GM23338 (cell line): ENCODE results near the gene SH2D6. TPM values are rescaled to one million over a fixed set of nuclear protein-coding genes. Genes with fewer than 3 reads are reported as not detected.

Source experiments
- ATAC-seq: fragments of 200-7000 bp; cut with Tn5 transposase; 3 replicates; pipeline ENCODE4 v1.9.1; 2020
- DNase-seq: peaks from one replicate; pipeline ENCODE4 v3.0.0-alpha.2; 2015; ENCODE audit warnings: low spot score
- H2AFZ ChIP-seq: fragments of 200-600 bp; sonication (generic); 2 replicates; pipeline ENCODE4 v1.8.0; 2016; ENCODE audit warnings: antibody characterized with exemption, mild to moderate bottlenecking, moderate library complexity
- H3F3A ChIP-seq: fragments of 200-600 bp; sonication (generic); replicated peaks from 2 replicates; pipeline ENCODE4 v1.8.0; 2017; ENCODE audit warnings: antibody characterized with exemption, mixed run types, low read depth
- H3K27ac ChIP-seq: fragments of 200-600 bp; sonication (generic); 2 replicates; pipeline ENCODE4 v1.6.1; 2016; ENCODE audit warnings: low read depth
- H3K27me3 ChIP-seq: fragments of 200-600 bp; sonication (generic); 2 replicates; pipeline ENCODE4 v1.8.0; 2016; ENCODE audit warnings: mild to moderate bottlenecking, mixed run types, moderate library complexity; ENCODE audit not compliant: insufficient read depth
- H3K36me3 ChIP-seq: fragments of 200-600 bp; sonication (generic); 2 replicates; pipeline ENCODE4 v1.8.0; 2016; ENCODE audit warnings: mild to moderate bottlenecking; ENCODE audit not compliant: insufficient read depth
- H3K4me1 ChIP-seq: fragments of 200-600 bp; sonication (generic); 2 replicates; pipeline ENCODE4 v1.8.0; 2016; ENCODE audit warnings: mild to moderate bottlenecking, moderate library complexity; ENCODE audit not compliant: insufficient read depth
- H3K4me2 ChIP-seq: fragments of 200-600 bp; sonication (generic); 2 replicates; pipeline ENCODE4 v1.7.1; 2017; ENCODE audit warnings: mixed run types
- H3K4me3 ChIP-seq: fragments of 200-600 bp; sonication (generic); 2 replicates; pipeline ENCODE4 v1.6.1; 2016; ENCODE audit warnings: mixed run types
- H3K79me2 ChIP-seq: fragments of 200-600 bp; sonication (generic); replicated peaks from 2 replicates; pipeline ENCODE4 v1.8.0; 2017; ENCODE audit warnings: mild to moderate bottlenecking; ENCODE audit not compliant: insufficient read depth
- H3K9me2 ChIP-seq: fragments of 200-600 bp; sonication (generic); 2 replicates; pipeline ENCODE4 v1.8.0; 2017; ENCODE audit not compliant: insufficient read depth
- H4K20me1 ChIP-seq: fragments of 200-600 bp; sonication (generic); replicated peaks from 2 replicates; pipeline ENCODE4 v1.8.0; 2017; ENCODE audit warnings: mild to moderate bottlenecking; ENCODE audit not compliant: insufficient read depth
- H3K27ac Mint-ChIP-seq: 2 replicates; pipeline ENCODE4 v1.8.0; 2020; ENCODE audit warnings: inconsistent platforms, mild to moderate bottlenecking, moderate library complexity, mixed read lengths
- H3K27me3 Mint-ChIP-seq: 3 replicates; pipeline ENCODE4 v1.8.0; 2022; ENCODE audit warnings: low read depth, mild to moderate bottlenecking, moderate library complexity, mixed read lengths, inconsistent platforms; ENCODE audit not compliant: insufficient read depth, poor library complexity
- H3K36me3 Mint-ChIP-seq: 3 replicates; pipeline ENCODE4 v1.8.0; 2021; ENCODE audit warnings: low read depth, mild to moderate bottlenecking, inconsistent platforms, moderate library complexity, mixed read lengths
- H3K4me1 Mint-ChIP-seq: 3 replicates; pipeline ENCODE4 v1.8.0; 2020; ENCODE audit warnings: mild to moderate bottlenecking, inconsistent platforms, mixed read lengths
- H3K4me3 Mint-ChIP-seq: 3 replicates; pipeline ENCODE4 v1.8.0; 2021; ENCODE audit warnings: moderate library complexity, mild to moderate bottlenecking, inconsistent platforms, mixed read lengths
- H3K9me3 Mint-ChIP-seq: 3 replicates; pipeline ENCODE4 v1.8.0; 2020; ENCODE audit warnings: moderate library complexity, mild to moderate bottlenecking, inconsistent platforms, mixed read lengths
- CREB1 ChIP-seq: fragments of 250-450 bp; sonication (Bioruptor Pico); IDR thresholded peaks from 2 replicates; pipeline ENCODE4 v1.5.0; 2020; ENCODE audit warnings: low read depth, mild to moderate bottlenecking, moderate library complexity
- CTCF ChIP-seq, 2 experiments: fragments of 200-600 bp in 1 of 2; sonication (generic) in 1 of 2; conservative IDR thresholded peaks; 2 replicates each; pipeline versions ENCODE4 v1.5.1 to v1.6.1; 2016 to 2017; ENCODE audit warnings: antibody characterized with exemption in 2 of 2, low read depth in 2 of 2, mild to moderate bottlenecking in 2 of 2, moderate library complexity in 1 of 2
- ETS1 ChIP-seq: IDR thresholded peaks from 2 replicates; pipeline ENCODE4 v1.6.1; 2016; ENCODE audit warnings: antibody characterized with exemption
- EZH2 ChIP-seq: fragments of 200-600 bp; sonication (generic); IDR thresholded peaks from one replicate; pipeline ENCODE4 v1.8.0; 2017; ENCODE audit warnings: antibody characterized with exemption, mild to moderate bottlenecking, low read depth; ENCODE audit not compliant: unreplicated experiment
- EZH2phosphoT487 ChIP-seq: fragments of 200-600 bp; sonication (generic); IDR thresholded peaks from one replicate; pipeline ENCODE4 v1.8.1; 2018; ENCODE audit warnings: antibody characterized with exemption; ENCODE audit not compliant: unreplicated experiment
- JUNB ChIP-seq: IDR thresholded peaks from one replicate; pipeline ENCODE4 v1.6.1; 2016; ENCODE audit warnings: antibody characterized with exemption; ENCODE audit not compliant: unreplicated experiment
- NANOG ChIP-seq: IDR thresholded peaks from 2 replicates; pipeline ENCODE4 v1.6.1; 2016; ENCODE audit warnings: antibody characterized with exemption, borderline replicate concordance
- POLR2AphosphoS5 ChIP-seq: IDR thresholded peaks from 2 replicates; pipeline ENCODE4 v1.6.1; 2016; ENCODE audit warnings: antibody characterized with exemption, low read depth
- REST ChIP-seq: IDR thresholded peaks from one replicate; pipeline ENCODE4 v1.6.1; 2018; ENCODE audit warnings: antibody characterized with exemption; ENCODE audit not compliant: unreplicated experiment
- STAT1 ChIP-seq: IDR thresholded peaks from one replicate; pipeline ENCODE4 v1.6.1; 2016; ENCODE audit warnings: antibody characterized with exemption; ENCODE audit not compliant: unreplicated experiment
- ZNF114 ChIP-seq: fragments of 250-450 bp; sonication (Bioruptor Pico); IDR thresholded peaks from 2 replicates; pipeline ENCODE4 v1.5.0; 2020; ENCODE audit warnings: mild to moderate bottlenecking, moderate library complexity
- ZNF331 ChIP-seq: fragments of 250-450 bp; sonication (Bioruptor Pico); IDR thresholded peaks from 2 replicates; pipeline ENCODE4 v1.5.0; 2020; ENCODE audit warnings: low read depth, mild to moderate bottlenecking, moderate library complexity
- polyA plus RNA-seq: library from polyadenylated mRNA; unstranded; fragments of >200 nt; fragmentation: Nextera tagmentation; extraction: Ambion mirVana; gene quantifications from 2 replicates; pipeline ENCODE4 v1.2.1, GENCODE V29; 2016
- total RNA-seq: library from RNA; depleted of rRNA; stranded (reverse); fragments of >200 nt; shearing (Covaris generic); gene quantifications from 2 replicates; pipeline ENCODE4 v1.2.3, GENCODE V29; 2014
- TF ChIP-seq, protein P1 (sequence below): fragments of 250-450 bp; sonication (Bioruptor Pico); IDR thresholded peaks from 2 replicates; pipeline ENCODE4 v1.5.0; 2020; ENCODE audit warnings: mild to moderate bottlenecking, moderate library complexity

SH2D6 gene
- total and polyA plus RNA-seq, 2 experiments from 2014 or later: 0.37 TPM; not detected in 1

GRCh38 chr2:85394976-85395375 is 23.5 kb upstream of the SH2D6 start:
- Mint-ChIP-seq H3K4me3 (no peak overlapping the region), H3K9me3 (no peaks in the 10 kb centered on the region), H3K27ac (no peak overlapping the region), H3K27me3 (peaks cover 3% of the 10 kb centered on the region), H3K4me1 (peaks cover 19% of the 10 kb centered on the region), H3K36me3 (peaks cover 5% of the 10 kb centered on the region; the same call in 2 of the 3 replicates)
- TF ChIP-seq REST (no peak), NANOG (no peak), CTCF (conservative IDR thresholded peaks at IDR 0.05; ENCODE audit: low read depth in 2 of 2) (no peak), ZNF331 (no peak), CREB1 (CRISPR knock-in tag) (no peak), STAT1 (no peak), EZH2 (no peak), ETS1 (no peak), JUNB (no peak), ZNF114 (CRISPR knock-in tag) (no peak), EZH2phosphoT487 (no peak), POLR2AphosphoS5 (no peak)
- TF ChIP-seq, protein P1, sequence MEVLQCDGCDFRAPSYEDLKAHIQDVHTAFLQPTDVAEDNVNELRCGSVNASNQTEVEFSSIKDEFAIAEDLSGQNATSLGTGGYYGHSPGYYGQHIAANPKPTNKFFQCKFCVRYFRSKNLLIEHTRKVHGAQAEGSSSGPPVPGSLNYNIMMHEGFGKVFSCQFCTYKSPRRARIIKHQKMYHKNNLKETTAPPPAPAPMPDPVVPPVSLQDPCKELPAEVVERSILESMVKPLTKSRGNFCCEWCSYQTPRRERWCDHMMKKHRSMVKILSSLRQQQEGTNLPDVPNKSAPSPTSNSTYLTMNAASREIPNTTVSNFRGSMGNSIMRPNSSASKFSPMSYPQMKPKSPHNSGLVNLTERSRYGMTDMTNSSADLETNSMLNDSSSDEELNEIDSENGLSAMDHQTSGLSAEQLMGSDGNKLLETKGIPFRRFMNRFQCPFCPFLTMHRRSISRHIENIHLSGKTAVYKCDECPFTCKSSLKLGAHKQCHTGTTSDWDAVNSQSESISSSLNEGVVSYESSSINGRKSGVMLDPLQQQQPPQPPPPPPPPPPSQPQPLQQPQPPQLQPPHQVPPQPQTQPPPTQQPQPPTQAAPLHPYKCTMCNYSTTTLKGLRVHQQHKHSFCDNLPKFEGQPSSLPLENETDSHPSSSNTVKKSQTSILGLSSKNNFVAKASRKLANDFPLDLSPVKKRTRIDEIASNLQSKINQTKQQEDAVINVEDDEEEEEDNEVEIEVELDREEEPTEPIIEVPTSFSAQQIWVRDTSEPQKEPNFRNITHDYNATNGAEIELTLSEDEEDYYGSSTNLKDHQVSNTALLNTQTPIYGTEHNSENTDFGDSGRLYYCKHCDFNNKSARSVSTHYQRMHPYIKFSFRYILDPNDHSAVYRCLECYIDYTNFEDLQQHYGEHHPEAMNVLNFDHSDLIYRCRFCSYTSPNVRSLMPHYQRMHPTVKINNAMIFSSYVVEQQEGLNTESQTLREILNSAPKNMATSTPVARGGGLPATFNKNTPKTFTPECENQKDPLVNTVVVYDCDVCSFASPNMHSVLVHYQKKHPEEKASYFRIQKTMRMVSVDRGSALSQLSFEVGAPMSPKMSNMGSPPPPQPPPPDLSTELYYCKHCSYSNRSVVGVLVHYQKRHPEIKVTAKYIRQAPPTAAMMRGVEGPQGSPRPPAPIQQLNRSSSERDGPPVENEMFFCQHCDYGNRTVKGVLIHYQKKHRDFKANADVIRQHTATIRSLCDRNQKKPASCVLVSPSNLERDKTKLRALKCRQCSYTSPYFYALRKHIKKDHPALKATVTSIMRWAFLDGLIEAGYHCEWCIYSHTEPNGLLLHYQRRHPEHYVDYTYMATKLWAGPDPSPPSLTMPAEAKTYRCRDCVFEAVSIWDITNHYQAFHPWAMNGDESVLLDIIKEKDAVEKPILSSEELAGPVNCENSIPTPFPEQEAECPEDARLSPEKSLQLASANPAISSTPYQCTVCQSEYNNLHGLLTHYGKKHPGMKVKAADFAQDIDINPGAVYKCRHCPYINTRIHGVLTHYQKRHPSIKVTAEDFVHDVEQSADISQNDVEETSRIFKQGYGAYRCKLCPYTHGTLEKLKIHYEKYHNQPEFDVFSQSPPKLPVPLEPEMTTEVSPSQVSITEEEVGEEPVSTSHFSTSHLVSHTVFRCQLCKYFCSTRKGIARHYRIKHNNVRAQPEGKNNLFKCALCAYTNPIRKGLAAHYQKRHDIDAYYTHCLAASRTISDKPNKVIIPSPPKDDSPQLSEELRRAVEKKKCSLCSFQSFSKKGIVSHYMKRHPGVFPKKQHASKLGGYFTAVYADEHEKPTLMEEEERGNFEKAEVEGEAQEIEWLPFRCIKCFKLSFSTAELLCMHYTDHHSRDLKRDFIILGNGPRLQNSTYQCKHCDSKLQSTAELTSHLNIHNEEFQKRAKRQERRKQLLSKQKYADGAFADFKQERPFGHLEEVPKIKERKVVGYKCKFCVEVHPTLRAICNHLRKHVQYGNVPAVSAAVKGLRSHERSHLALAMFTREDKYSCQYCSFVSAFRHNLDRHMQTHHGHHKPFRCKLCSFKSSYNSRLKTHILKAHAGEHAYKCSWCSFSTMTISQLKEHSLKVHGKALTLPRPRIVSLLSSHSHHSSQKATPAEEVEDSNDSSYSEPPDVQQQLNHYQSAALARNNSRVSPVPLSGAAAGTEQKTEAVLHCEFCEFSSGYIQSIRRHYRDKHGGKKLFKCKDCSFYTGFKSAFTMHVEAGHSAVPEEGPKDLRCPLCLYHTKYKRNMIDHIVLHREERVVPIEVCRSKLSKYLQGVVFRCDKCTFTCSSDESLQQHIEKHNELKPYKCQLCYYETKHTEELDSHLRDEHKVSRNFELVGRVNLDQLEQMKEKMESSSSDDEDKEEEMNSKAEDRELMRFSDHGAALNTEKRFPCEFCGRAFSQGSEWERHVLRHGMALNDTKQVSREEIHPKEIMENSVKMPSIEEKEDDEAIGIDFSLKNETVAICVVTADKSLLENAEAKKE (CRISPR knock-in tag): no peak
- Histone ChIP-seq H3K27ac (no peak overlapping the region), H3K9me2 (no peaks in the 10 kb centered on the region), H4K20me1 (no peaks in the 10 kb centered on the region), H3K27me3 (no peaks in the 10 kb centered on the region), H2AFZ (no peak overlapping the region), H3K36me3 (no peaks in the 10 kb centered on the region; the same call in 1 of the 2 replicates), H3K4me3 (no peak overlapping the region), H3K4me1 (peaks cover 3% of the 10 kb centered on the region; the same call in 1 of the 2 replicates), H3K79me2 (no peaks in the 10 kb centered on the region), H3F3A (0 out of 2 replicates have a peak, but pooled peaks cover 7% of the 10 kb centered on the region), H3K4me2 (no peak overlapping the region)
- DNase-seq (no peak), ATAC-seq (no peak)
